NCI-H345 (cell line): ENCODE measurements around the gene CHN2.
"Not testable (repeated sequence)": the region's sequence is repeated elsewhere in the genome, so short reads cannot be mapped to it uniquely, and the experiment has no call there.

Experiments
- DNase-seq: peaks from one replicate; lab custom pipeline; 2025; lab: John Stamatoyannopoulos, UW

Gene CHN2

DNA sequence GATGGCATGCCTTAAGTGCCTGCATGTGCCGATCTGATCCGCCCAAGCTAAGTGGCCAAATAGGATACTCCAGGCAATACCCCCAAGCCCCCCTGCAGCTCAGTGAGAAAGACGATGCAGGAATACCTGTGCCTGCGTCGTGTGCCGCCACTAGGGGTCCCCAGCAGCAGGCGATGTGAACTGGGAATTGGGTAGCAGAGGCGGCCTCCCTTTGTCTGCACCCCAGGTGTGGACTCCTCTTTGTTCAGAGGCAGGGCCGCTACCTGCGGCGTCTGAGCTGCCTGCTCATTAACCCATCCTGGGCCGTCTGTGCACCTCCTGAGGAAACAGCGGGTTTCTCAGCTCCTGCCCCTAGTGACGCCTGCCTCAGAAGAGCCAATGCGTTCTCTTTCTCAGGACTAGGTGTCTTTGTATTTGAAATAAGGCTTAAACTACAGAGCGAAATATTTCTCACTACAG is 4.8 kb upstream of the CHN2 start:
- DNase-seq = peak; percentile 95

DNA sequence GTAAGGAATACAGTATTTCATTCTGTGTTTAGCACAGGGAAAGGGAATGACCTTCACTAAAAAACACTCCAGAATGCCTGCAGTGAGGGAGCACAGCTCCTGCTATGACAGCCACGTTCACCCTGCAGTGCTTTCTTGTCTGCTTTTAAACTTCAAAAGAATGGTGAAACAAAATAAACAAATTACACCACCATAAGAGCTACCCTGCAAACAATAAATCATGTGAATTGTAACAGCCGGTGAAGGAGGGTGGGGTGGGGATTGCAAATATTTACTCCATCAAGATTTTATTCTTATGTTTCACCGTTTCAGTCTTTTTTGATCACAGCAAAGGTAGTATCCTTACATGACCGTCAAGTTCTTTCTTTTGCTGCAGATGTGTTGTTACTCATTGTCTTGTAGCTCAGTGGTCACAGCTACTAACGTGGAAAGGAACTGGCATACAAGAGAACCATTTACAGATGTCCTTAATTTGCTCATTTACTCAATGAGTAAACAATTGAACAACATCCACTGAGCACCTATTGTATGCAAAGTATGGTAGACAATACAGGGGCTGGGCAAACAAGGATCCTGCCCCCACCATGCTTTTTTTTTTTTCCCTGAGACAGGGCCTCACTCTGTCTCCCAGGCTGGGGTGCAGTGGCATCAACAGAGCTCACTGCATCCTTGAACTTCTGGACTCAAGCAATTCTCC is 4.1 kb upstream of the CHN2 start:
- DNase-seq = peak; percentile 80

DNA sequence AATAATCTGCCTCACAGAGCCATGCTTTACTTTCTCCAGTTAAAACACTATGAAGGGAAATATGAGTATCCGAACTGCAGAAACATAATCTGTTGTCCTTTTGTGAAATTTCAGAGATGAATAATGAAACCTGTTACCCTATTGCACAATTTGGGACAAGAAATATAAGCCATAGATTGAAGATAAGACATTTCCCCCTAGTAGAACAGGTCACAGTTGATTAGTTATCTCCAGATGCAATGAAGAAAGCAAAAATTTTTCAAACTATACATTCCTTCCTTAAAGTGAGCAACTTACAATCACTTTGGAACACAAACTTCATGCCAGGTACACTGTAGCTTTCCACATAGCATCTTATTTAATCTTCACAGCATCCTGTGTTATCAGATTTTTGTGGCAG is 2.3 kb upstream of the CHN2 start:
- DNase-seq = no peak

DNA sequence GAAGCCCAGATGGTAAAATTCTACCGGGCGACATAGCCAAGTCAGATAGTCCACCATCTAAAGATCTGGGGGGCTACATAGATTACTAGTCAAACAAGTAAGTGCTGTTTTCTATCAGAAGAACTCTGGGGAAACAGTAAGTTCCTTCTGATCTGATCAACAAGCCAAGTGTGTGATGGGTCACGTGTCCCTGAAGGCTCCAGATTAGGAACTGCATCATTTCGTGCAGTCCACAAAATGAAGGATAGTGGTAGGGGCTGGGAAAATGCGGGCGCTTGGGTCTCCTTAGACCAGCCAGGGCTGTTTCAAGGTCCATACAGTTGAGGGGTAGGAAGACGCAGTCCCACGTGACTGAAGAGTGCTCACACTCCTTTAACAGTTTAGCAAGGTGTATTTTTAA is 1.8 kb upstream of the CHN2 start:
- DNase-seq = no peak

DNA sequence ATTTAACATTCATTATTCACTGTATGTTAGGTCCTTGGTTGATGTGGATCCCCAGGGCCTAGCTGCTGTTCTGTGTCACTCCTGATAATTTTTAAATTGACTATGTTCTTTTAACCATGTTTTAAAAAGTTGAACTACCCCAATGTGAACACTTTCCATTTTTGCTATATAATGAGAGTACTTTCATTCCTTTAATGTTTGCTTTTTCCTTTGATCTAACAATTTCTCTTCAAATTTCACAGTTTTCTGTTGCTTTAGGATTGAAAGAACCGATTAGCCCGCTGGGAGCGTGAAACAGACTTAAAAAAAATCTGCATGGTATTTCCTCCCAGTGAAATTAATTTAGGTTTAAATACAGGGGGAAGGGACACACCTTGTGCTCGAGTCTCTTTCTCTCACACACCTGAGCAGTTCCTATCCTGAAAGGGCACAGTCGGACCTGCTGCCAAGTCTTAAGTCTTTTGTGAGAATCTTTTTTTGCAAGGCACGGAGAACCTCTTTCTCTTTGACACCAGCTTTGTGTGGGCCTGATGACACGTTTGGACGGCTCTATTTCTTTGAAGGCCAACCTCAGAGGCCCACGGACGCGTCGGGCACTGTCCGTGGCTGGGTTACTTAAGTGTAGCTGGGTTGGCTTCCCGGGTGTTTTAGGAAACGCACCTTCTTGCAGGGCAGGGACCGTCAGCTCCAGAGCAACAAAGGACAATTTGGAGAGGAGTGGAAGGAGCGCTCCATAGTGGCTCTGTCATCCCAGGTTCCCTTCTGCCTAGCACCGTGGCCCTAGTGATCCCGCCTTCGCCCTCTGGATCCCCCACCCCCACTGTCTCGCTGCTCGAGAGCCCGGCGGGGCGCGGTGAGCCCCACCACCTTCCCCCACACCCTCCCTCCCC is 1.0 kb upstream of the CHN2 start:
- peak; percentile 61 for DNase-seq

DNA sequence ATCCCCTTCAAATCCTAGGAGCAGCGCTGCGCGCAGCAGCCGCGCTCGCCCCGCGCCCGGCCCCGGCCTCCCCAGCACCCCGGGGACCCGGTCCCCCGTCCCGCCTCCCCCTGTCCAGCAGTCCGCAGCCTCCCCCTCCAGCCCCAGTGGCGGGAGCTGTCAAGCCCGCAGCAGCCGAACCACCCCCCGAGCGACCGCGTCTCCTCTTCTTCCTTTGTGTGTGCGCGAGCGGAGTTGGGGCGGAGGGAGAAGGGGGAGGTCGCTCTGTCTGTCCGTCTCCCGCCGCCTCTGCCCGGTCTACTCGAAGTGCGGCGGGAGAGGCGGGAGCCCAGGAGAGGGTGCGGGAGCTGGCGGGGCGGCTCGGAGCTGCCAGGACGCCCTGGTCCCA is 375 bp upstream of the CHN2 start:
- DNase-seq = no peak

DNA sequence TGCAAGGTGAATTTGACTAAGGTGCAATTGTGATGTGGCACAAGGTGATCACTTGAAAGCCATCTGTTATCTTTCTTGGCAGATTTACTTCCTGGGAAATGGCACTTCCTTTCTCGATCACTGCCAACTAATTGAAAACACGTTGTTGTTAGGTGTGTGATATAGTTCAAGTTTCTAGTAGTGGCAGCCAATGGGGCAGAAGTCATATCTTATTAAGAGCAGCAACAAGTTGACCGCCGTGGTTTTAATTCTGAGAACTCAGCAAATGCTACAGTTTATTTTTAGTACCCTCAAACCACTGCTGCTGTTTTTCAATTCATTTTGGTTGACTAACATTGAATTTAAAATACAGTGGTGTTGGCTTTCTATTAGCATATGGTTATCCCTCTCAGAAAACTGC is 1.6 kb downstream of the CHN2 start:
- no peak for DNase-seq

DNA sequence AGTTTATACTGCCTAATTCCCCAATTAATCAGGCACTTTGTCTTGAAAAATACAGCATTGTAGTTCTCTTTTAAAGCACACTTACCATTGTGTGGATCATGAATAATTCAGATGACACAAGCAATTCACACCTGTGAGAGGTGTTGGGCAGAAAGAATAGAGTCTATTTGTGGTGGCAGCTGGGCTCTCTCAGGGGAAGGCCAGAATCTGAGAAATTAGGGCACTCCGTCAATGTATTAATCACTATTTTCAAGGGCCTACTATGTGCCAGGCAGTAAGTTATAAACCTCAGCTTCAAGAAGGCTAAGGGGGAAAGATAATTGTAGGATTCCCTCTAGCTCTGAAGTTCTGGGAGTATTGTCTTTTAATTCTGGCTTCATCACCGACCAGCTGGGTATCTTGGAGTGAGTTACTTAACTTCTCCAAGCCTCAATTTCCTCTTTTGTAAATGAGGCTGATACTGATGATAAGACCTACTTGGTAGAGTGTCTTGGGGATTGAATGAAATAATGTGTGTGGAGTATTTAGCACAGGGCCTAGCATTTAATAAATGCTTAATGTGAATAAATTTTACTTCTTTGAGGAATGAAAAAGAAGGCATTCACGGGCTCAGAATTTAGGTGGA is 2.5 kb downstream of the CHN2 start:
- DNase-seq = peak; percentile 34

DNA sequence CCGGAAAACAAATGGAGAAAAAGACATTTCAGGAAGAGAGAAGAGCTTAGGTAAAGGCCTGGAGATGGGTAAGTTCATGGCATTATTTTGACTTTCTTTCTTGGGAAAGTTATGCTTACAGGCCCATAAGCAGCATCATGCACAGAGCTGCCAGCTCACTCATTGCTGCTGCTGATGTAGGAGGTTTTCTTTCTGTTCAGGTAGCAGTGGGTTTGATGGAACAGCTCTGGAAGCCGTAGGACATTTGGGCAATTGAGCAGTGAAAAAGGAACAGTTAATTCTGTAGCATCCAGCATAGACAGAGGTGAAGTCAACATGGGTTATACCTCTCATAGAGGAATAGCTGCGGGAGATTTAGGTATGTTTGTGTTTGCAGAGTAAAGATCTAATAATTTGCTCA is 3.3 kb downstream of the CHN2 start:
- no peak for DNase-seq

DNA sequence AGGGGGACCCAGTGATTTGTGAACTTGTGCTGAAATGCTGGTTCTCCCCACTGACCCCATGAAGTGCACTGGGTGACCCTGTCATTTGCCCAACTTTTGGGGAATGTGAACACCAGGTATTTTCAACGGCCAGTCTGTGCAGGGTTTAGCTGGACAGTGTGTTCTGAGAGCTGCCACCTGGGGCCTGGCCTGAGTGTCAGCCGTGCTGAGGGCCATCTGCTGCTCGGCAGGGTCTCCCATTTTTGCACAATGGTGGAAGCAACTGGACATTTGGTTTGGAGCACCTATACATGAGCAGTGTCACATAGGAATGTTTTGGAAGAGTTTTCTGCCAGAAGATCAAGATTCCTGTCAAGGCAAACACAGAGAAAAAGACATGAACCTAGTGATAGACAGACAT is 5.2 kb downstream of the CHN2 start:
- no peak for DNase-seq

DNA sequence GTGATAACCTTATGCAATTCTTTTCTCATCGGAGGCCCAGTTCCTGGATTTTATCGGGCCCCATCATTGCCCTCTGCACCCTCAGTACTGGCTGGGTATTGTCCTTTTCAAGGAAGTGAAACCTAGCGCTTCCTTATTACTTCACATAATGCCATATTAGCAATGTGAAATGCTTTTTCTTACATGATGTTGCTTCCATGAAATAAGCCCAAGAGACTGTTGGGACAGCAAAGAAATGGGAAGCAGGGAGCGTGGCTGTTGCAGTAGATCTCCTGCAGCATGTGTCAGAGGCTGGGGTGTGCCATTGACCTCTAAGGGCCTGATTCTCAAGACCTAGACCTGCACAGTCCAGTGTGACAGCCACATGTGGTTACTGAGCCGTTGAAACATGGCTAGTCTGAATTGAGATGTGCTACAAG is 8.1 kb downstream of the CHN2 start:
- no peak for DNase-seq

DNA sequence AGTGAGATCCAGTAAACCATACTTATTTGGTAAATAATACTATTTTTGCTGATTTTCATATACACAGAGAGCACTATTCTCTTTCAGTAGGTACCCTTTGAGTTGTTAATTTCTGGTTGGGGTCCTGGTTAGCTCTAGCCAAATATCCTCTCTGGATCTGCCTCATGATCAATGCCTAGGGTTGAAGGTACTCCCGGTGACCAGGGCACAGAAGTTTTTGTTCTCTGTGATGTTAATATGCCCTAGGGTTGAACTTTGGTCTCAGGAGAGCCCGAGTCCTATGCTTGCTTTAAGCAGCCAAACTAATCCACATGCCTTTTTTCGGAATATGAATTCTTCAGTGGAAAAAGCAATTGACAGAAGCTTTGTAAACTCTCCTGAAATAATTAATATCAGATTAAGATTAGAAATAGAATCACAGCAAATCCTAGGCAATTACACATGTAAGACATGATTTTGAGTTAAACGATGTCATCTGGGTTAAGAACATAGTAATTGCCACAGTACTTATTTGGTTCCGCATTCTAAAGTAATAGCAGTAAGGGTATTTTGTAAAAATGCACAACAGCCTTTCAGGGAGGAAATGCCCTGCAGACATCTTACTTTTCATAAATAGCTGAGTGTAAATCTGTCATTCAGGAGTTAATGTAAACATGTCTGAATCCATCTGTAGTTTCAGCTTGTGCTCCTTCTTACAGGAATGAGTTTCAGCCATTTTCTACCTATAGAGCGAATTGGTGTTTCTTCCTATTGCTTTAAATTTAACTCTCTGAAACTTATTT is 10.1 kb downstream of the CHN2 start:
- DNase-seq = no peak

DNA sequence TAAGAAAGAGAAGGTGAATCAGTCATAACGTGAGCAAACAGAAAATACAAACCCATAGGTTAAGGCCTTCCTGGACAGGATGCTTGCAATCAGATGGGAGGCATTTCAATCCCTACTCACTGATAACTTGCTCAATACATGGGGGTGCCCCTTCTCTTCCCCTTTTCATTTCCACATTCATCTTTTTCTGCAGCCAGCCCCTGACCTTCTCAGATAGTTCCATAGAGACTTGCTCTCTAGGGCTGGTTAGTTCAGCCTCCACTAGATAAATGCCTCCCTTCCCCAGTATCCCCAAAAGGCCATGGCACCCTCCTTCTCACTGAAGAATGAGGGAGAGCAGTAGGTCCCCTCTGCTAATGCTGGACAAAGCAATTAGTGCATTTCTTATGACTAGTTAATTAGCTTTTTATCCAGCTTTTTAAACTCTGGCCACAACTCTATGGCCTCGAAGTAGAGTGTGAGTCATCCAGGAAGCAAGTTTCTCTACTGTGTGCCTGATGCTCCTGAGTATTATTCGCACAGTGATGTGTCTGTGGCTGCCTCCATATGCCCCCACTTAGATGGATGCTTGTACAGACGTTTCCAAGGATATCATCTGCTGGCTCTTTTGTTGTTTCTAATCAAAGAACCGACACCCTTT is 12.7 kb downstream of the CHN2 start:
- DNase-seq = no peak

DNA sequence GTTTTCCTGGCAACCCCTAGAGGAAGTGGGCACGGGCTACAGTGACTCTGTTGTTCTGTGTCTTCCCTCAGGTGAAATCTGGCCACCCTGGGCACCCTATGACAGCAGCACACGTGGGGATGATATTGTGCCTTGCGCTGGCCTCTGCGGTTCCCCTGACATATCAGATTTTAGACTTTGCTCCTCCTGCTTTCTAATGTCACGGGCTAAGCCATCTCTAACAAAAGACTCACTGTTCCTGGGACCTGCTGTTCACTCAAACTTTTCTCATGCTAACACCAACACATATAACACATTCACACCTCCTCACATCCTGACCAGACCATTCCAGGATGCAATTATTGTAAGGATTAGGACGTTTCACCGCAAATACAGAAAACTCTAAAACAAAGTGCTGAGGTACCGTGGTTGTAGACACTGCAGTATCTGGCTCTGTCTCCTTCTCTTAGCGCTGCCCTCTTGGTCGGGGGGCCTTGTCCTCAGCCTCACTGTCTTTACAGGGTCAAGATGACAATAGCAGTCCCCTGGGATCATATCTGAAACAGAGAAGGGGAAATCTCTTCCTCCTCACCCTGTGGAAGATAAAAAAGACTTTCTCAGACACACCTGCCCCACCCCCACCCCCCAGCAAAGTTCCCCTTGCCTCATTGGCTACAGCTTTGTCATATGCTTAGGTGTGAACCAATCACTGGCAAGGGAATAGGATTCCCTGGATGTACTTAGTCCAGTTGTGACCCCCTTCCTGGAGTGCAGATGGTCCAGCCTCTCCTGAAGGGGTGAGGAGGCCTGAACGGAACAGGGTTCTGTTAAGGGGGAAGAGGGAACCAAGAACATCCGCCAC is 14.1 kb downstream of the CHN2 start:
- DNase-seq = no peak

DNA sequence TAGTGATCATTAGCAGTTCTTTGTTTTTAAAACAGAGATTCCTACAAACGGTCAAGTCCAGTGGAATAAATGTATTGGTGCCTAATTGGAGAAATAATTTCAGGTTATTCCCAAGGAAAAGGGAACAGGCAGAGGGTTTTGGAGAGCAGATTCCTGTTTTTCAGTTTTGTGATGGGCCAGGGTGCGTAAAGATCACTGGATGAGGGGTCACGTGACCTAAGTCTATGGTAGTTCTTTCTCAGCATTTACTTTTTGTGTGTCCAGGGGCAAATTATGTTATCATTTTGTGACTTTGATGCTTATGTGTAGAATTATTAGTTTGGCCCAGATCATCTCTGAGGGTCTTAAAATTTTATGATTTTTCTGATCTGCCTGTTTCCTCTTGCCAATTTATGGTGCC is 15.2 kb downstream of the CHN2 start:
- no peak for DNase-seq

DNA sequence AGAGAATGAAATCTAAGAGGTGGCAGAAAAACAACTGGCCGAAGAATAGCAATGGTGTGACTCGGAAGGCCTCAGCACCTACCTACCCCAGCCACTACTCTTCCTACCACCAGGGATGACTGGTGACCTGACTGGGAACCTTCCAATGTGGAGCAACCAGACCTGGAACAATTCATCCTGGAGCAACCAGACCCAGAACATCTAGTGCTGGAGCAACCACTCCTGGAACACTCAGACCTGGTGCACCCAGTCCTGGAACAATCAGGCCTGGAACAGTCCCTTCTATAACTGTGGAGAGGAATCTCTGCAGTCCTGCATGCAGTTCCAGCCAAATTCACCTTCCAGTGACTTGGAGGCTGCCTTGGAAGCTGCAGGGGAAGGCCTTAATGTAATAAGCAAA is 18.2 kb downstream of the CHN2 start:
- not testable (repeated sequence) for DNase-seq

DNA sequence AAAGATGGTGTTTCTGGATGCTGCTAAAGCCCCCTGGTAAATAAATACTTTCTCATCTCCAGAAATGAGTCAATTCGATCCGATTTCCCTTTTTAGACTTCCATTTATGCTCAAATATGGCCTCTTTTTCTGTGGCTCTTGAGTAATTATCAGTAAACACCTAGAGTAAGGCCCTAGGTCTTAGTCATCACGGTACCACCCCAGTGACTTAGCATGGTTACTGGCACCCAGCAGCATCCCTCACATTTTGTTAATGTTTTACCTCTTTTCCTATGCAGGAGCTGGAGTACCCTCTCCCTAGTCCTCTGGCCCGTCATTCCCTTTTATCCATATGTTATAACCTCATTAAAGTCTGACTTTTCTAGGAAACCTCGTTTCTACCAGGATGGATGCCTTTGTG is 19.5 kb downstream of the CHN2 start:
- DNase-seq = no peak

DNA sequence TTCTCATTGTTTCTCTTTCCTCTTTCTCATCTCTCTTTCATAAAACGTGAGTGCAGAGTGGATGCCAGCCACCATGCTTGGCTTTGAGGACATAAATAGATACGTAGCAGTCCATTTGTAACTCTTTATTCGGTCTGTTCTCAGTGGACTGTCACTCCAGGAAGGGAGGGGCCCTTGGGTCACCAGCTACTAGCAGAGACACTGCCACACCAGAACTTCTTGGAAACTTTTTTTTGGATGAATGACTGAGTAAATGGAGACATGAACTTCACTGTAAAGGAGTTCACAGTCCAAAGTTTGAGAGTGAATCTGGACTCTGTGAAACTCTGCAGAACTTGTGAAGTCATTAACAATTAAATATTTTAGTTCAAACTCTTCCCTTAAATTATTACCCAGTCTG is 20.2 kb downstream of the CHN2 start:
- DNase-seq = no peak

DNA sequence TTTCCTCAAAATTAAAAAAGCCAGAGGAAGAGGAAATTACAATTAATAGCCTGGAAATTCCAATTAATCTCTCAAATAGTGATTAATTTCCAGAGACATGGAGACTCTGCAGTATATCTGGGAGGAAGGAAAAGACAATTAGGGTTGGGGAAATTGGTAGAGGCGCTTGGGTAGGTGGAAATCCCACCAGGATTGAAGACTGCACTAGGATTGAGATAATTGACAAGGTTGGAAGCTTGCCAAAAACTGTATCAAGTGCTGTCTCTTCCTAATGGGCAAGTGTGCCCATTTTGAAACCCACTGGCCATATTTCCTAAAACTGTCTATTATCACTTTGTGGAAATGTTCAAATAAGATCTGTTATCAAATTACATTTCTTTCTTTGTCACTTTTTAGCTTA is 21.6 kb downstream of the CHN2 start:
- DNase-seq = no peak

DNA sequence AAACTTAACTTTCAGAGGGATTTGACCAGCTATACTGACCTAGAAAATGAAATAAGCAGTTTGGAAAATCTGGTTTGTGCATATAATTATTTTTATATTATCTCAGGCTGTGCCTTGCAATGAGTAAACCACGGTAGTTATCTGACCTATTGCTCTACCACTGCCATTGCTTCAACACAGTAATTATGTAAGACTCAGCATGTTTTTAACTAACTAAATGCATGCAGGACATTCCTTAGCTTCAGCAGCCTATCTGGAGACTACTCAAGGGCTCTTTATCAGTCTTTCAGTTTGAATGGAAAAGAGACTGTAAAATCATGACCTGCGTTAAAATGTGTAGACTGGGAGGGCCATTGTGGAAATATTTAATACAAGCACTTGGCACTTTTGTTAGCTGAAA is 22.5 kb downstream of the CHN2 start:
- DNase-seq = no peak

DNA sequence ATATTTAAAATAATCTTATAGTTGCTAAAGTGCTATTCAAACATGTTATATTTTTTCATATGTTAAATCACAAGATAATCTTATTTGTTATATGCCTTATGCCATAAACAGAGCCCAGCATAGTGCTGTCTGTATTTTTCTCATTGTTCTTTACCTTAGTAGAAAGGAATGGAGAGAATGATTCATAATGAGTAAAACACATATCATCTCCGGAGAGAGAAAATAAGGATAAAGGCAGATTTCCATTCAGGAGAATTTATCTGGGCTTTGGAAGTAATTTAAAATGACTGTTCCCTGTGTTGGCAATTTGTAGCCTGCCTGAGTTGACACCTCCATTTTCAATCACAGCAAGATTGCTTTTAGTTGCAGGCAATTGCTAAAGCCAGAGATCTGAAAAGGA is 30.2 kb downstream of the CHN2 start:
- no peak for DNase-seq
